ENCODE data around the gene RALGAPA2. TPM values are rescaled to one million over a fixed set of nuclear protein-coding genes. Genes with fewer than 3 reads are reported as not detected.

Gene RALGAPA2
- total RNA-seq, 1 experiment from 2014 or later = 18.2 TPM

- DNase-seq (ENCODE audit: low spot score) = peak; percentile 45
- TF ChIP-seq ATF1 (CRISPR knock-in tag; IDR thresholded peaks at IDR 0.05) (no peak), ZNF138 (CRISPR knock-in tag; conservative IDR thresholded peaks at IDR 0.05) (no peak), FOXK1 (CRISPR knock-in tag; IDR thresholded peaks at IDR 0.05) (no peak), CTCF (IDR thresholded peaks at IDR 0.05) (peak; percentile 66)
Observed at GRCh38 chr20:20360464-20360863, 352.0 kb downstream of the RALGAPA2 start.

GRCh38 chr20:20359628-20360027 lies 352.8 kb downstream of the RALGAPA2 start:
- ATAC-seq (no peak), DNase-seq (ENCODE audit: low spot score) (no peak)
- peaks cover 4% of the 10 kb centered on the region for H3K9me3 Mint-ChIP-seq
- POLR2A ChIA-PET = no interaction called here
- H3K27me3 Mint-ChIP-seq (ENCODE audit: low read depth) = peaks cover 54% of the 10 kb centered on the region
- no peak overlapping the region for H3K27ac Mint-ChIP-seq
- CTCF ChIA-PET = interaction anchor here (0.6 to 1.9 kb wide), 2 partner anchors 13 to 234 kb away, joined by 3 to 7 read pairs; no protein-coding TSS in a partner anchor
- TF ChIP-seq NFATC4 (CRISPR knock-in tag; IDR thresholded peaks at IDR 0.05) (no peak), FOXJ3 (CRISPR knock-in tag; IDR thresholded peaks at IDR 0.05; ENCODE audit: borderline replicate concordance) (no peak), ZNF232 (CRISPR knock-in tag; IDR thresholded peaks at IDR 0.05) (no peak), ZMAT4 (CRISPR knock-in tag; IDR thresholded peaks at IDR 0.05) (no peak), ZNF317 (CRISPR knock-in tag; IDR thresholded peaks at IDR 0.05; ENCODE audit: borderline replicate concordance, low read depth) (no peak), E2F1 (CRISPR knock-in tag; IDR thresholded peaks at IDR 0.05) (no peak), AFF4 (CRISPR knock-in tag; IDR thresholded peaks at IDR 0.05; ENCODE audit: borderline replicate concordance) (no peak), ZNF138 (CRISPR knock-in tag; conservative IDR thresholded peaks at IDR 0.05) (no peak), RORB (CRISPR knock-in tag; IDR thresholded peaks at IDR 0.05) (no peak), GABPB1 (CRISPR knock-in tag; IDR thresholded peaks at IDR 0.05) (no peak)
- H3K4me1 Mint-ChIP-seq = peaks cover 18% of the 10 kb centered on the region
- no peak overlapping the region for H3K4me3 Mint-ChIP-seq
- peaks cover 5% of the 10 kb centered on the region for H3K36me3 Mint-ChIP-seq

More at GRCh38 chr20:20360464-20360863, 352.0 kb downstream of the RALGAPA2 start:
- Mint-ChIP-seq H3K4me1 (peaks cover 21% of the 10 kb centered on the region), H3K27me3 (ENCODE audit: low read depth) (peaks cover 61% of the 10 kb centered on the region), H3K27ac (no peak overlapping the region), H3K9me3 (no peaks in the 10 kb centered on the region), H3K4me3 (no peak overlapping the region), H3K36me3 (no peaks in the 10 kb centered on the region)
- CTCF ChIA-PET = interaction anchor here (0.6 to 1.9 kb wide), 2 partner anchors 13 to 233 kb away, joined by 3 to 7 read pairs; no protein-coding TSS in a partner anchor
- POLR2A ChIA-PET = no interaction called here
- peak; percentile 41 for ATAC-seq

GRCh38 chr20:20358801-20359200 lies 353.6 kb downstream of the RALGAPA2 start:
- H3K4me3 Mint-ChIP-seq = no peak overlapping the region
- H3K36me3 Mint-ChIP-seq = peaks cover 12% of the 10 kb centered on the region
- CTCF ChIA-PET = interaction anchor here (1.9 kb wide), 1 partner anchor 235 kb away, joined by 7 read pairs; no protein-coding TSS in a partner anchor
- peaks cover 13% of the 10 kb centered on the region for H3K9me3 Mint-ChIP-seq
- ATAC-seq = no peak
- no peak overlapping the region for H3K27ac Mint-ChIP-seq
- H3K4me1 Mint-ChIP-seq = peaks cover 18% of the 10 kb centered on the region
- H3K27me3 Mint-ChIP-seq (ENCODE audit: low read depth) = peaks cover 52% of the 10 kb centered on the region
- DNase-seq (ENCODE audit: low spot score) = no peak
- POLR2A ChIA-PET = no interaction called here
- TF ChIP-seq USF2 (CRISPR knock-in tag; IDR thresholded peaks at IDR 0.05) = no peak
- TF ChIP-seq STAT6 (CRISPR knock-in tag; conservative IDR thresholded peaks at IDR 0.05; ENCODE audit: low read depth) = no peak
- no peak for TF ChIP-seq ZNF219 (CRISPR knock-in tag; IDR thresholded peaks at IDR 0.05; ENCODE audit: borderline replicate concordance)
- no peak for TF ChIP-seq AFF4 (CRISPR knock-in tag; IDR thresholded peaks at IDR 0.05; ENCODE audit: borderline replicate concordance)
- no peak for TF ChIP-seq SMAD4 (CRISPR knock-in tag; IDR thresholded peaks at IDR 0.05)
